LNCAP (cell line): ENCODE data around the gene PDZD8.

Experiments used
- TF ChIP-seq, protein P1 (sequence below): fragments of 450-650 bp; IDR thresholded peaks from 2 replicates; pipeline ENCODE4 v1.5.1; 2017; ENCODE audit warnings: mild to moderate bottlenecking

PDZD8 gene

DNA sequence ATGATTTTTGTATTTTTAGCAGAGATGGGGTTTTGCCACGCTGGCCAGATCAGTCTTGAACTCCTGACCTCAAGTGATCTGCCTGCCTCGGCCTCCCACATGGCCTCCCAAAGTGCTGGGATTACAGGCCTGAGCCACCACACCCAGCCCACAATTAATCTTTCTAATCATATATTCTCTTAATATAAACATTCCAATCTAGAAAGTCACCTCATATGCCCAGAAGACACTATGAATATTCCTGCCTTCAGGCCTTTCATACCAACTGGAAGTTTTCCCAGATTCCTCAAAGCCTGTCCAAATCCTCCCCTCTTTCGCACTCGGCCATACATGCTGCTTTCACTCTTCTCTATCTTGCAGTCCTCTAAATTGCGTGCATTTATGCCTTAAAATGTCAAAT, 32.6 kb downstream of the PDZD8 start:
- TF ChIP-seq, protein P1, sequence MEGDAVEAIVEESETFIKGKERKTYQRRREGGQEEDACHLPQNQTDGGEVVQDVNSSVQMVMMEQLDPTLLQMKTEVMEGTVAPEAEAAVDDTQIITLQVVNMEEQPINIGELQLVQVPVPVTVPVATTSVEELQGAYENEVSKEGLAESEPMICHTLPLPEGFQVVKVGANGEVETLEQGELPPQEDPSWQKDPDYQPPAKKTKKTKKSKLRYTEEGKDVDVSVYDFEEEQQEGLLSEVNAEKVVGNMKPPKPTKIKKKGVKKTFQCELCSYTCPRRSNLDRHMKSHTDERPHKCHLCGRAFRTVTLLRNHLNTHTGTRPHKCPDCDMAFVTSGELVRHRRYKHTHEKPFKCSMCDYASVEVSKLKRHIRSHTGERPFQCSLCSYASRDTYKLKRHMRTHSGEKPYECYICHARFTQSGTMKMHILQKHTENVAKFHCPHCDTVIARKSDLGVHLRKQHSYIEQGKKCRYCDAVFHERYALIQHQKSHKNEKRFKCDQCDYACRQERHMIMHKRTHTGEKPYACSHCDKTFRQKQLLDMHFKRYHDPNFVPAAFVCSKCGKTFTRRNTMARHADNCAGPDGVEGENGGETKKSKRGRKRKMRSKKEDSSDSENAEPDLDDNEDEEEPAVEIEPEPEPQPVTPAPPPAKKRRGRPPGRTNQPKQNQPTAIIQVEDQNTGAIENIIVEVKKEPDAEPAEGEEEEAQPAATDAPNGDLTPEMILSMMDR = no peak

DNA sequence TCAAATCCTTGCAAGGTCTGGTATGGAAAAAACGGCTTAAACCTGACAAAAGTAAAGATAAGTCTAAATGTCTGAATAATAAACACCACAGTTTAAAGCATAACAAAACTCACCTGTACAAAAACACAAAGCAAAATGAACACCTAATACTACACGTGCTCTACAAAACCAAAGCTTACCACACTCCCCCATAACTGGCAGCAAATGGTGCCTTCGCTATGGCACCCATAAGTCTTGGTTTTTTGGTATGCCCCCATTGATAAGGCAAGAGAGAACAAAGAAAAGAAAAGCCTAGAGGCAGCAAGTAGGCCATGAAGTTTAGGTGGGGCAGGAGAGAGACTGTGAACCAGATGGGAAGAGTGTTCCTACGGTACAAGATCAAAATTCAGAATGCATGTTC, 34.2 kb downstream of the PDZD8 start:
- TF ChIP-seq, protein P1 = no peak

- TF ChIP-seq, protein P1 = no peak
These were observed 35.3 kb downstream of the PDZD8 start for GRCh38 chr10:117339979-117340378.

GRCh38 chr10:117339578-117339977, 35.7 kb downstream of the PDZD8 start:
- TF ChIP-seq, protein P1 = no peak

DNA sequence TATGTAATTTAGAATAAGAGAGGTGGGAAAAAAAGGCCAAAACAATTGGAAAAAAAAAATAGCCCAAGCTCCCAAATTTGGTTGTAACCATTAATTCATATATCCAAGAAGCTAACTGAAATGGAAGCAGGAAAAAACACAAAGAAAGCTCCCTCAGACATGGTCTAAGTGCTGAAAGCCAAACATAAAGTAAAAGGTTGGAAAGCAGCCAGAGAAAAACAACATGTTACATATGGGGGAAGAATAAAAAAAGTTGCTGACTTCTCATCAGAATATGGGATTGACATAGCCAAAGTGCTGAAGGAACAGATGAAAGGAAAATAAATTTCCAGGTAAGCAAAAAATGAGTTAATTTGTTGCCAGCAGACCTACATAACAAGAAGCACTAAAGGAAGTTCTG, 40.3 kb downstream of the PDZD8 start:
- TF ChIP-seq, protein P1 = no peak

GRCh38 chr10:117334066-117334465, 41.2 kb downstream of the PDZD8 start:
- TF ChIP-seq, protein P1 = no peak

DNA sequence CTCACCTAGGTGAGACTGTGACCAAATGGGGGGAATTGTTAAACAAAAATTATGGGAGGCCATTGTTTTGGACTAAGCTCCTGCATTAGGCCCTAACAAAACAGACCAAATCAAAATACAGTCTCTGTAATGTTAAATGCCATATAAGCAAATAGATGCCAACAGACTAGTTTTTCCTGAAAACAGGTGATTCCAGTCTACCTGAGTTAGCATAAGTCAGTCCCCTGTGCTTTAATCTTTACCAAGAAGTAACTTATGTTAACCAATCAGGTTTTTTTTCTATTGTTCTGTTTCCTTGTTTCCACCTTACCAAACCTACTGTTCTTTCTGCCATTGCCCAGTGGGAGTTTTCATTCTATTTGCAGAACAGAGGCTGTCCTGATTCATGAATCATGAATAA, 48.0 kb downstream of the PDZD8 start:
- TF ChIP-seq, protein P1 = no peak

DNA sequence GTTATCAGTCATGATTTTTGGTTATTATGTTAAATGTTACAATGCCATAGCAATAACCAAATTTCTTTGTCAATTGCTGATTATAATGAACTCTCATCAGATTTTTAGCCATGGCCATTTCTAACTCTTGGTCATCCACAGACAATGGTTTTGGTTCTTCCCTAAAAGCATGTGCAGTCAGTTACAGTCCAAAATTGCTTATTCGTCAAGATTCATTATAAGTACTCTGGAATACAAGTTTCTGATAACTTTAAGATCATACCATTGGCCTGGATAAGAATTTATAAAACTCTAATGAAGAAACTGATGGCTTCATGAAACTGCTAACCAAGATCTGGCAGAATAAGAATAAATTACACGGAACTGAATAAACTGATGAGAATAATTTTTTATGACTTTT, 50.9 kb downstream of the PDZD8 start:
- TF ChIP-seq, protein P1 = no peak
